BJ (cell line): ENCODE data around the gene DGLUCY. TPM values are rescaled to one million over a fixed set of nuclear protein-coding genes. Genes with fewer than 3 reads are reported as not detected.
"Not testable (repeated sequence)": the region's sequence is repeated elsewhere in the genome, so short reads cannot be mapped to it uniquely, and the experiment has no call there.

Experiments
- CTCF ChIA-PET: fragments of 350-600 bp; formaldehyde crosslinking; extraction: SDS; loops from one replicate; lab custom pipeline; 2021; ENCODE audit warnings: antibody characterized with exemption, inconsistent platforms; lab: Yijun Ruan, JAX
- POLR2A ChIA-PET: fragments of 300-600 bp; sonication (Branson Sonifier 250); formaldehyde crosslinking; extraction: SDS; loops from one replicate; lab custom pipeline; 2021; ENCODE audit warnings: antibody characterized with exemption; lab: Charles Lee
- DNase-seq: peaks from one replicate; pipeline ENCODE4 v3.0.0-alpha.2; 2011; ENCODE audit warnings: low read depth
- H3K27me3 ChIP-seq: 2 replicates; pipeline ENCODE4 v1.6.0; 2011; ENCODE audit warnings: low read length; ENCODE audit not compliant: control insufficient read depth, insufficient read depth
- H3K36me3 ChIP-seq: 2 replicates; pipeline ENCODE4 v1.5.1; 2011; ENCODE audit warnings: low read length; ENCODE audit not compliant: control insufficient read depth, insufficient read depth
- H3K4me3 ChIP-seq: 2 replicates; pipeline ENCODE4 v1.5.1; 2011; ENCODE audit warnings: low read depth, mild to moderate bottlenecking, control low read depth, low read length
- CTCF ChIP-seq: IDR thresholded peaks from 2 replicates; pipeline ENCODE4 v1.5.1; 2011; ENCODE audit warnings: low read depth, mild to moderate bottlenecking, control low read depth, inconsistent platforms, low read length, moderate library complexity; ENCODE audit not compliant: insufficient read depth
- polyA plus RNA-seq: library from polyadenylated mRNA; depleted of rRNA; stranded (reverse); fragments of >200 nt; gene quantifications from 2 replicates; pipeline ENCODE4 v1.2.3, GENCODE V29; 2011

Gene DGLUCY
- polyA plus RNA-seq, 1 experiment = 18.9 TPM

- DNase-seq = no peak
- POLR2A ChIA-PET = no interaction called here
- CTCF ChIA-PET = no interaction called here
- no peaks in the 10 kb centered on the region for H3K36me3 ChIP-seq
- H3K27me3 ChIP-seq = no peaks in the 10 kb centered on the region
- H3K4me3 ChIP-seq = no peak overlapping the region
- TF ChIP-seq CTCF = no peak
Measured at GRCh38 chr14:91075553-91075952, 38.3 kb upstream of the DGLUCY start.

GRCh38 chr14:91078095-91078737 is 35.7 kb upstream of the DGLUCY start:
- no peaks in the 10 kb centered on the region for H3K27me3 ChIP-seq
- H3K4me3 ChIP-seq = no peak overlapping the region
- H3K36me3 ChIP-seq = no peaks in the 10 kb centered on the region
- no peak for TF ChIP-seq CTCF
- POLR2A ChIA-PET = interaction anchor here (0.6 kb wide), 1 partner anchor 436 kb away, joined by 3 read pairs; no protein-coding TSS in a partner anchor
- DNase-seq = no peak
- CTCF ChIA-PET = no interaction called here

- TF ChIP-seq CTCF = no peak
- ChIA-PET POLR2A (no interaction called here), CTCF (interaction anchor here (0.6 to 1.6 kb wide), 3 partner anchors 94 to 787 kb away, joined by 3 read pairs; no protein-coding TSS in a partner anchor)
- no peak overlapping the region for H3K4me3 ChIP-seq
- H3K36me3 ChIP-seq = no peaks in the 10 kb centered on the region
- no peaks in the 10 kb centered on the region for H3K27me3 ChIP-seq
- DNase-seq = no peak
Measured at GRCh38 chr14:91080071-91080470, 33.8 kb upstream of the DGLUCY start.

- POLR2A ChIA-PET = no interaction called here
- Histone ChIP-seq H3K27me3 (no peaks in the 10 kb centered on the region), H3K36me3 (no peaks in the 10 kb centered on the region), H3K4me3 (no peak overlapping the region)
- CTCF ChIA-PET = no interaction called here
- no peak for TF ChIP-seq CTCF
- DNase-seq = no peak
Measured at GRCh38 chr14:91082282-91082681, 31.6 kb upstream of the DGLUCY start.

GRCh38 chr14:91084516-91084915 is 29.4 kb upstream of the DGLUCY start:
- CTCF ChIA-PET = no interaction called here
- no peak overlapping the region for H3K4me3 ChIP-seq
- peaks cover 5% of the 10 kb centered on the region for H3K27me3 ChIP-seq
- no peak for DNase-seq
- H3K36me3 ChIP-seq = no peaks in the 10 kb centered on the region
- no peak for TF ChIP-seq CTCF
- POLR2A ChIA-PET = no interaction called here

GRCh38 chr14:91087470-91087869 is 26.4 kb upstream of the DGLUCY start:
- POLR2A ChIA-PET, H3K27me3 ChIP-seq, H3K36me3 ChIP-seq, H3K4me3 ChIP-seq, DNase-seq: not testable (repeated sequence)
- CTCF ChIA-PET = interaction anchor here (1.2 kb wide), 1 partner anchor 16 kb away, joined by 3 read pairs; no protein-coding TSS in a partner anchor
